Renal cortex interstitium (tissue), 11 donors: Measurements from ENCODE around the gene CAPS. TPM values are rescaled to one million over a fixed set of nuclear protein-coding genes. Genes with fewer than 3 reads are reported as not detected.
"Not testable (repeated sequence)": the region's sequence is repeated elsewhere in the genome, so short reads cannot be mapped to it uniquely, and the experiment has no call there.

ENCODE experiments used
- DNase-seq, 11 donors: peaks; one replicate each; pipeline ENCODE4 v3.0.0-alpha.2; 2013; ENCODE audit warnings: low read depth in 9 of 11, low spot score in 4 of 11; ENCODE audit errors: extremely low read depth in 1 of 11
- polyA plus RNA-seq, 3 donors: library from polyadenylated mRNA; unstranded; fragments of 120-200 nt; gene quantifications; one replicate each; pipeline ENCODE4 v1.2.1, GENCODE V29; 2013; ENCODE audit not compliant: insufficient read length in 3 of 3

Gene CAPS
- polyA plus RNA-seq, 3 donors, result 16.6 to 43.9 (median 29.6) TPM

DNA sequence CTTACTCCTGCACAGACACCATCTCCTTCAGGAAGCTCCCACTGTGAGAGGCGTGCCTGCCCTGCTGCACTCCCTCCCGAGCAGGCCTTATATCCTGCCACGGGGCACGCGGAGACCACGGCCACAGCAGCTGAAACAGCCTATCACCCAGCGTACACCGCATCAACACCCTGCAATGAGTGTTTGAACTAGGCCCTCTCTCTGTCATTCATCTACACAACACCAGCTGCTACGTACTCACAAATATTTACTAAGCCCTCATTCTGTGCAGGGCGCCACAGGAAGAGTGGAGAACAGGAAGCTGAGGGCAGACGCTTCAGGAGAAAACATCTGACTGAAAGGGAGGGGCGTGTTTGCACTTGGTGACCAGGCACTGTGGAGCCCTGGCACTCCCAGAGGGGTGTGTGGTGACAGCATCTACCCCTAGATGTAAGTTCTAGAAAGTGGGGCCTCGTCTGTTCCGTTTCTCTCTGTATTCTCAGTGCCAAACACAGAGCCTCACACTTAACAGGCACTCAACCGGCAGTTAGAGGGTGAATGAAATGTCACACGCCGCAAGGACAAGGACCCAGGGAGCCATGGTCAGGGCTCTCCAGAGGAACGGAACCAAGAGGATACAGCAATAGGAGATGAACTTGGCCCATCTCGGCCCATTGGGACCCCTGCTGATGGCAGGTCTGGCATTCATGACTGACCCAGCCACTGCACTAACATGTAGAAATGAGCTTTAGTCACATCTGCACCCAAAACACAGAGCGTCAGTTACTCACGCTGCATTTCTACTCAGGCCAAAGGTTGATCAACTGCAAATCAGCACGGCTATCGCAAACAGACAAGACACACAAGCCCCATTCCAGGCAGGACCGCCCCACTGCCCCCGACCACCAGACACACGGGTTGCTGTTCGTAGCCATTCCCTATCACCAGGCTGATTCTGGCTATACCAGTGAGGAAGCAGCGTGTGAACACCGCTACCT lies 48.2 kb downstream of the CAPS start:
- no peak for DNase-seq

GRCh38 chr19:5963259-5963658 lies 49.2 kb downstream of the CAPS start:
- DNase-seq, result not testable (repeated sequence)

GRCh38 chr19:5963855-5964254 lies 49.8 kb downstream of the CAPS start:
- no peak for DNase-seq

- no peak for DNase-seq
Measured at GRCh38 chr19:5964816-5965565, 50.9 kb downstream of the CAPS start.

Other genes starting within 250 kb of the CAPS start
- 10 to 100 TPM; 26.1 to 53.3 (median 45.5) TPM for gene MICOS13, start 233.7 kb upstream of the CAPS start, polyA plus RNA-seq
- 10 to 100 TPM in 2 of 3 donors, 1 to 10 TPM in 1; 8.2 to 14.0 (median 12.0) TPM for gene HSD11B1L, start 233.2 kb upstream of the CAPS start, polyA plus RNA-seq
- gene RPL36, start 224.0 kb upstream of the CAPS start, polyA plus RNA-seq, result 1,000 to 10,000 TPM in 1 of 3 donors, 100 to 1,000 TPM in 2; 596 to 1,019 (median 781) TPM
- 10 to 100 TPM; 44.3 to 75.0 (median 68.9) TPM for gene LONP1, start 194.1 kb upstream of the CAPS start, polyA plus RNA-seq
- gene CATSPERD, start 193.6 kb upstream of the CAPS start, polyA plus RNA-seq, result not detected
- gene PRR22, start 129.5 kb upstream of the CAPS start, polyA plus RNA-seq, result 1 to 10 TPM; 2.4 to 5.0 (median 2.5) TPM
- gene DUS3L, start 123.1 kb upstream of the CAPS start, polyA plus RNA-seq, result 10 to 100 TPM; 21.2 to 35.0 (median 31.2) TPM
- gene NRTN, start 109.2 kb upstream of the CAPS start, polyA plus RNA-seq, result 1 to 10 TPM; 2.3 to 3.8 (median 3.6) TPM
- 10 to 100 TPM; 10.4 to 20.7 (median 14.1) TPM for gene FUT6, start 74.6 kb upstream of the CAPS start, polyA plus RNA-seq
- 1 to 10 TPM in 1 of 3 donors, under 1 TPM in 2; 0.40 to 1.9 (median 0.89) TPM for gene FUT3, start 62.8 kb upstream of the CAPS start, polyA plus RNA-seq
- under 1 TPM in 2 of 3 donors, not detected in 1; 0.06 to 0.17 TPM for gene FUT5, start 43.7 kb upstream of the CAPS start, polyA plus RNA-seq
- gene NDUFA11, start 10.5 kb upstream of the CAPS start, polyA plus RNA-seq, result 100 to 1,000 TPM; 130 to 197 (median 179) TPM
- 10 to 100 TPM in 1 of 3 donors, 1 to 10 TPM in 2; 5.7 to 10.9 (median 5.9) TPM for gene VMAC, start 9.4 kb upstream of the CAPS start, polyA plus RNA-seq
- 10 to 100 TPM; 61.7 to 66.0 (median 65.9) TPM for gene RANBP3, start 63.9 kb downstream of the CAPS start, polyA plus RNA-seq
- 10 to 100 TPM in 1 of 3 donors, 1 to 10 TPM in 2; 6.9 to 11.1 (median 8.1) TPM for gene RFX2, start 196.2 kb downstream of the CAPS start, polyA plus RNA-seq
- 1 to 10 TPM in 2 of 3 donors, under 1 TPM in 1; 0.80 to 2.8 (median 1.9) TPM for gene ACSBG2, start 221.4 kb downstream of the CAPS start, polyA plus RNA-seq